ENCODE data around the gene NYNRIN.

DNA sequence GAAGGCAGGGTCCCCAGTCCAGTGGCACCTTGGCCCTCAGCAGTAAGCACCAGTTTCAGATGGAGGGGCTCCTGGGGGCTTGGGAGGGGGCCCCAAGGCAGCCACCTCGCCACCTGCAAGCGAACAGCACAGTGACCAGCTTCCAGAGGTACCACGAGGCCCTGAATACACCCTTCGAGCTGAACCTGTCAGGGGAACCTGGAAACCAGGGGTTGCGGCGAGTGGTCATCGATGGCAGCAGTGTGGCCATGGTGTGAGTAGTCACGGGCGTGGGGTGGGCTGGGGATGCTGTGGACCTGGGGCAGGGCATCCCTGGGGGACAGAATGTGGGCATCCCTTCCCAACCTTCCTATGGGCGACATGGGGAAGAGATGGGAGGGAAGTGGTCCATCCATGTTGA is 11.2 kb downstream of the NYNRIN start:
- TF ChIP-seq CTCF (IDR thresholded peaks at IDR 0.05) (no peak), EP300 (IDR thresholded peaks at IDR 0.05) (no peak)
